A549 (cell line): ENCODE data around the gene ARL11. TPM values are rescaled to one million over a fixed set of nuclear protein-coding genes. Genes with fewer than 3 reads are reported as not detected.
A peak's percentile ranks its signal among the peaks of the same experiment; 100 is the strongest.

Experiments used
- ATAC-seq, 2 experiments: fragments of 200-7000 bp in 1 of 2; fragments of >200 bp in 1 of 2; cut with Nextera tagmentation in 1 of 2; cut with Tn5 transposase in 1 of 2; 3 replicates each; pipeline versions ENCODE4 v1.8.0 to v1.9.1; 2018 to 2020; ENCODE audit warnings: mild to moderate bottlenecking in 1 of 2, moderate library complexity in 1 of 2
- CTCF ChIA-PET: fragments of 300-600 bp; sonication (Branson Sonifier 250); formaldehyde crosslinking; extraction: SDS; loops from one replicate; lab custom pipeline; 2021; ENCODE audit warnings: antibody characterized with exemption, inconsistent platforms; lab: Yijun Ruan, JAX
- POLR2A ChIA-PET: fragments of 350-600 bp; formaldehyde crosslinking; extraction: SDS; loops from one replicate; lab custom pipeline; 2021; ENCODE audit warnings: antibody characterized with exemption, inconsistent platforms; lab: Yijun Ruan, JAX
- DNase-seq, 2 experiments: peaks; one replicate each; pipeline versions ENCODE4 v3.0.0 to v3.0.0-alpha.2; 2011 to 2016; ENCODE audit warnings: low read depth in 1 of 2, low spot score in 1 of 2
- FAIRE-seq: peaks from 2 replicates; lab custom pipeline; 2011; peaks lifted over from hg19 to GRCh38; lab: Jason Lieb, UNC
- H3K27ac ChIP-seq, 2 experiments: fragments of >200 bp; sonication (Bioruptor Twin); formaldehyde crosslinking; 3 replicates each; pipeline ENCODE4 v1.5.1; 2016 to 2017
- H3K4me1 ChIP-seq: fragments of >200 bp; sonication (Bioruptor Twin); formaldehyde crosslinking; 3 replicates; pipeline ENCODE4 v1.6.1; 2016
- H3K4me2 ChIP-seq: fragments of >200 bp; sonication (Bioruptor Twin); formaldehyde crosslinking; 3 replicates; pipeline ENCODE4 v1.6.1; 2016
- H3K4me3 ChIP-seq: fragments of >200 bp; sonication (Bioruptor Twin); formaldehyde crosslinking; 3 replicates; pipeline ENCODE4 v1.5.1; 2016
- H3K9me3 ChIP-seq: fragments of >200 bp; sonication (Bioruptor Twin); formaldehyde crosslinking; 3 replicates; pipeline ENCODE4 v1.6.1; 2016
- CBX2 ChIP-seq: fragments of 200-600 bp; sonication (generic); IDR thresholded peaks from 2 replicates; pipeline ENCODE4 v1.6.1; 2016; ENCODE audit warnings: low read depth, mild to moderate bottlenecking, borderline replicate concordance
- E2F6 ChIP-seq: IDR thresholded peaks from 2 replicates; pipeline ENCODE4 v1.6.1; 2012; ENCODE audit warnings: low read depth, borderline replicate concordance
- EHF ChIP-seq: fragments of 250-450 bp; sonication (Bioruptor Pico); IDR thresholded peaks from 2 replicates; pipeline ENCODE4 v1.5.0; 2020; ENCODE audit warnings: mild to moderate bottlenecking
- EHMT2 ChIP-seq: fragments of 200-600 bp; sonication (generic); IDR thresholded peaks from 2 replicates; pipeline ENCODE4 v1.6.1; 2016; ENCODE audit warnings: antibody characterized with exemption, low read depth, mild to moderate bottlenecking, moderate library complexity
- ELK1 ChIP-seq: fragments of 150-350 bp; IDR thresholded peaks from 2 replicates; pipeline ENCODE4 v1.6.1; 2014; ENCODE audit warnings: low read depth, mild to moderate bottlenecking, low read length
- ESRRA ChIP-seq: fragments of 150-350 bp; IDR thresholded peaks from 2 replicates; pipeline ENCODE4 v1.6.1; 2014; ENCODE audit warnings: mild to moderate bottlenecking, low read length, borderline replicate concordance
- FOSB ChIP-seq: fragments of 250-450 bp; sonication (Bioruptor Pico); IDR thresholded peaks from 2 replicates; pipeline ENCODE4 v1.5.0; 2020; ENCODE audit warnings: mild to moderate bottlenecking, moderate library complexity
- HES2 ChIP-seq: fragments of >200 bp; sonication (Bioruptor Twin); formaldehyde crosslinking; IDR thresholded peaks from 2 replicates; pipeline ENCODE4 v1.6.1; 2016
- HEYL ChIP-seq: fragments of 250-450 bp; sonication (Bioruptor Pico); IDR thresholded peaks from 2 replicates; pipeline ENCODE4 v1.8.0; 2021; ENCODE audit warnings: mild to moderate bottlenecking, moderate library complexity
- HOXB13 ChIP-seq: fragments of 250-450 bp; sonication (Bioruptor Pico); IDR thresholded peaks from 2 replicates; pipeline ENCODE4 v1.5.0; 2020; ENCODE audit warnings: low read depth, mild to moderate bottlenecking, moderate library complexity
- JUNB ChIP-seq: fragments of >200 bp; sonication (Bioruptor Twin); formaldehyde crosslinking; IDR thresholded peaks from 2 replicates; pipeline ENCODE4 v1.6.1; 2016
- KDM1A ChIP-seq: fragments of 200-600 bp; sonication (generic); IDR thresholded peaks from 2 replicates; pipeline ENCODE4 v1.6.1; 2016; ENCODE audit warnings: low read depth, mild to moderate bottlenecking
- MAFK ChIP-seq: fragments of 450-650 bp; IDR thresholded peaks from 2 replicates; pipeline ENCODE4 v1.6.1; 2014; ENCODE audit not compliant: partially characterized antibody
- MAZ ChIP-seq: fragments of 150-350 bp; IDR thresholded peaks from 2 replicates; pipeline ENCODE4 v1.6.1; 2014; ENCODE audit warnings: antibody characterized with exemption, low read depth, low read length, borderline replicate concordance
- NR3C1 ChIP-seq: fragments of >200 bp; sonication (Bioruptor Twin); formaldehyde crosslinking; IDR thresholded peaks from 3 replicates; pipeline ENCODE4 v1.6.1; 2017
- PHF8 ChIP-seq: fragments of 200-600 bp; sonication (generic); IDR thresholded peaks from 2 replicates; pipeline ENCODE4 v1.6.1; 2016; ENCODE audit warnings: low read depth, mild to moderate bottlenecking, antibody characterized with exemption, moderate library complexity, borderline replicate concordance
- POLR2A ChIP-seq: IDR thresholded peaks from 2 replicates; pipeline ENCODE4 v1.6.1; 2012; ENCODE audit warnings: mild to moderate bottlenecking, low read length
- POLR2AphosphoS2 ChIP-seq: conservative IDR thresholded peaks from 2 replicates; pipeline ENCODE4 v1.6.1; 2012; ENCODE audit warnings: low read length, improper control_type of control experiment, inconsistent platforms
- TFCP2L1 ChIP-seq: fragments of 250-450 bp; sonication (Bioruptor Pico); IDR thresholded peaks from 2 replicates; pipeline ENCODE4 v1.5.0; 2021; ENCODE audit warnings: mild to moderate bottlenecking
- USF2 ChIP-seq: fragments of 450-650 bp; IDR thresholded peaks from 2 replicates; pipeline ENCODE4 v1.6.1; 2014; ENCODE audit warnings: antibody characterized with exemption
- ZC3H11A ChIP-seq: fragments of 450-650 bp; IDR thresholded peaks from 2 replicates; pipeline ENCODE4 v1.6.1; 2014; ENCODE audit warnings: antibody characterized with exemption, mild to moderate bottlenecking
- ZFP36 ChIP-seq: fragments of 450-650 bp; IDR thresholded peaks from 2 replicates; pipeline ENCODE4 v1.6.1; 2014; ENCODE audit warnings: borderline replicate concordance; ENCODE audit not compliant: partially characterized antibody
- ZNF302 ChIP-seq: fragments of 250-450 bp; sonication (Bioruptor Pico); IDR thresholded peaks from 2 replicates; pipeline ENCODE4 v1.9.0; 2021; ENCODE audit warnings: inconsistent platforms, mild to moderate bottlenecking, moderate library complexity
- ZSCAN20 ChIP-seq: fragments of 250-450 bp; sonication (Bioruptor Pico); IDR thresholded peaks from 2 replicates; pipeline ENCODE4 v1.8.0; 2022; ENCODE audit warnings: mild to moderate bottlenecking, moderate library complexity
- WGBS: methylation state at CpG from one replicate; pipeline ENCODE4 v1.1.6; 2017; ENCODE audit errors: missing lambda C conversion rate; 5-methylcytosine and 5-hydroxymethylcytosine counted together
- polyA plus RNA-seq, 4 experiments: library from polyadenylated mRNA; depleted of rRNA in 3 of 4; stranded (reverse); fragments of >200 nt; fragmentation: RNase III in 1 of 4; extraction: RNeasy Plus Mini Kit Qiagen cat#74134 plus additional on column Dnase treatment in 1 of 4; gene quantifications; 2 replicates in 3 of 4; 3 replicates in 1 of 4; pipeline ENCODE4 v1.2.3, GENCODE V29; 2011 to 2017

The ARL11 gene
- polyA plus RNA-seq, 2 of the 4 experiments (the other 2 are of a cell fraction) = not detected

GRCh38 chr13:49622174-49622946, 5.9 kb upstream of the ARL11 start:
- 74% methylated on average over 10 of the region's 11 CpGs for WGBS
- Histone ChIP-seq H3K4me2 (no peak overlapping the region), H3K9me3 (no peaks in the 10 kb centered on the region), H3K4me3 (no peak overlapping the region), H3K4me1 (peaks cover 10% of the 10 kb centered on the region; the same call in 2 of the 3 replicates), H3K27ac (no peak overlapping the region)
- ChIA-PET POLR2A (no interaction called here), CTCF (interaction anchor here (1.3 kb wide), 1 partner anchor 16 kb away, joined by 3 read pairs; no protein-coding TSS in a partner anchor)
- FAIRE-seq (no peak), DNase-seq (no peak), ATAC-seq (no peak)
- no peak for TF ChIP-seq USF2
- no peak for TF ChIP-seq ZNF302 (CRISPR knock-in tag)
- TF ChIP-seq MAFK = no peak
- TF ChIP-seq ELK1 = no peak
- no peak for TF ChIP-seq CBX2
- TF ChIP-seq TFCP2L1 = no peak

GRCh38 chr13:49624229-49624628, 4.1 kb upstream of the ARL11 start:
- Histone ChIP-seq H3K4me1 (peaks cover 10% of the 10 kb centered on the region; the same call in 2 of the 3 replicates), H3K4me3 (no peak overlapping the region), H3K4me2 (no peak overlapping the region), H3K27ac (no peak overlapping the region), H3K9me3 (no peaks in the 10 kb centered on the region)
- ChIA-PET CTCF (interaction anchor here (1.0 kb wide), 1 partner anchor 25 kb away, joined by 3 read pairs; no protein-coding TSS in a partner anchor), POLR2A (no interaction called here)
- ATAC-seq (no peak), FAIRE-seq (no peak), DNase-seq (no peak)
- TF ChIP-seq HOXB13 (CRISPR knock-in tag) (no peak), ZC3H11A (no peak), POLR2A (no peak), KDM1A (no peak)
- WGBS = 73% methylated on average over 6 of the region's 6 CpGs

- H3K4me2 ChIP-seq = peak overlapping the region; percentile 23; the same call in 2 of the 3 replicates
- TF ChIP-seq MAFK (peak; percentile 89), PHF8 (no peak)
- TF ChIP-seq, all 56 proteins: peak for 1
- ChIA-PET CTCF (no interaction called here), POLR2A (no interaction called here)
- ATAC-seq = peak in 1 of 2 experiments; percentile 54; a peak in 3 of 6 replicates
- no peaks in the 10 kb centered on the region for H3K9me3 ChIP-seq
- peak in 1 of 2 experiments; percentile 14 for DNase-seq
- H3K4me3 ChIP-seq = no peak overlapping the region
- no peak for FAIRE-seq
- 77% methylated on average over 9 of the region's 12 CpGs for WGBS
- H3K27ac ChIP-seq = no peak overlapping the region
- H3K4me1 ChIP-seq = peaks cover 10% of the 10 kb centered on the region; the same call in 2 of the 3 replicates
Measured at GRCh38 chr13:49625392-49626079, 2.8 kb upstream of the ARL11 start.

GRCh38 chr13:49629196-49629938, 1.1 kb downstream of the ARL11 start:
- FAIRE-seq (no peak), DNase-seq (no peak), ATAC-seq (no peak)
- 65% methylated on average over 8 of the region's 8 CpGs for WGBS
- TF ChIP-seq JUNB (no peak), EHF (CRISPR knock-in tag) (no peak), EHMT2 (no peak), HEYL (CRISPR knock-in tag) (no peak), ESRRA (no peak), ZSCAN20 (CRISPR knock-in tag) (no peak), HES2 (no peak), ZFP36 (no peak), FOSB (CRISPR knock-in tag) (no peak), KDM1A (no peak), NR3C1 (no peak), POLR2AphosphoS2 (no peak), MAZ (no peak), HOXB13 (CRISPR knock-in tag) (no peak), PHF8 (no peak), E2F6 (no peak), ZC3H11A (no peak)
- no peak overlapping the region for H3K27ac ChIP-seq
- CTCF ChIA-PET = interaction anchor here (0.6 kb wide), 1 partner anchor 280 kb away, joined by 3 read pairs; no protein-coding TSS in a partner anchor
- H3K9me3 ChIP-seq = no peaks in the 10 kb centered on the region
- no peak overlapping the region for H3K4me3 ChIP-seq
- H3K4me1 ChIP-seq = peaks cover 10% of the 10 kb centered on the region; the same call in 2 of the 3 replicates
- POLR2A ChIA-PET = no interaction called here
- H3K4me2 ChIP-seq = no peak overlapping the region
